Heart left ventricle (tissue), 16 donors: Measurements from ENCODE around the gene HSPA14. TPM values are rescaled to one million over a fixed set of nuclear protein-coding genes. Genes with fewer than 3 reads are reported as not detected.

Experiments used
- ATAC-seq, 4 donors: fragments of 200-7000 bp; cut with Tn5 transposase; one replicate each; pipeline ENCODE4 v1.9.1; 2020 to 2022; ENCODE audit warnings: moderate library complexity in 4 of 4, mild to moderate bottlenecking in 3 of 4, moderate number of reproducible peaks in 1 of 4
- DNase-seq, 5 donors: peaks; one replicate each; pipeline ENCODE4 v3.0.0-alpha.2; 2020
- H3K27ac ChIP-seq, 12 donors: fragments of 200-600 bp; sonication (generic) in 4 of 12; one replicate each; pipeline versions ENCODE4 v1.5.0 to v1.8.0; 2016 to 2022; ENCODE audit warnings: mild to moderate bottlenecking in 2 of 12
- H3K27me3 ChIP-seq, 9 donors: fragments of 200-600 bp; sonication (generic) in 2 of 9; one replicate each; pipeline versions ENCODE4 v1.5.1 to v1.8.0; 2016 to 2022; ENCODE audit warnings: mild to moderate bottlenecking in 3 of 9
- H3K36me3 ChIP-seq, 9 donors: fragments of 200-600 bp; sonication (generic) in 2 of 9; one replicate each; pipeline versions ENCODE4 v1.5.0 to v1.8.0; 2018 to 2022; ENCODE audit warnings: mild to moderate bottlenecking in 2 of 9
- H3K4me1 ChIP-seq, 12 donors: fragments of 200-600 bp; sonication (generic) in 4 of 12; one replicate each; pipeline versions ENCODE4 v1.5.0 to v1.8.0; 2016 to 2022; ENCODE audit warnings: mild to moderate bottlenecking in 3 of 12
- H3K4me3 ChIP-seq, 12 donors: fragments of 200-600 bp; sonication (generic) in 4 of 12; one replicate each; pipeline versions ENCODE4 v1.5.0 to v1.8.0; 2017 to 2022; ENCODE audit warnings: mild to moderate bottlenecking in 9 of 12, moderate library complexity in 4 of 12
- H3K9me3 ChIP-seq, 12 donors: fragments of 200-600 bp; sonication (generic) in 4 of 12; one replicate each; pipeline versions ENCODE4 v1.5.0 to v1.8.0; 2016 to 2022; ENCODE audit warnings: mild to moderate bottlenecking in 1 of 12
- CTCF ChIP-seq, 12 donors: fragments of 200-600 bp; sonication (generic) in 4 of 12; IDR thresholded peaks; one replicate each; pipeline versions ENCODE4 v1.5.0 to v1.8.0; 2018 to 2022; ENCODE audit warnings: antibody characterized with exemption in 12 of 12, mild to moderate bottlenecking in 5 of 12
- POLR2A ChIP-seq, 2 donors: fragments of 450-650 bp; IDR thresholded peaks; one replicate each; pipeline ENCODE4 v1.6.1; 2017; ENCODE audit warnings: antibody characterized with exemption in 2 of 2, mild to moderate bottlenecking in 2 of 2, moderate library complexity in 2 of 2
- WGBS, 4 donors: extraction: QIAGEN DNeasy Blood & Tissue Kit in 2 of 4; methylation state at CpG; one replicate each; pipeline versions ENCODE4 v1.1.5 to v1.1.7; 2013 to 2018; 5-methylcytosine and 5-hydroxymethylcytosine counted together
- intact Hi-C, 10 donors: fragments of 100-400 bp; cut with DNase I; formaldehyde crosslinking; loops; one replicate each; pipeline versions ENCODE4 v1.11.1 to v1.14.2; 2022
- polyA plus RNA-seq, 2 donors: library from polyadenylated mRNA; stranded (reverse); fragments of 200-250 nt; gene quantifications; one replicate each; pipeline ENCODE4 v1.2.3, GENCODE V29; 2013
- total RNA-seq, 9 donors: library from RNA; depleted of rRNA in 2 of 9; stranded (reverse); fragments of >200 nt in 2 of 9; fragmentation: NEBNext Ultra II Directional in 3 of 9; extraction: Animal tissue kit (Norgen Biotek cat#: 25700) in 3 of 9; gene quantifications; one replicate each; pipeline versions ENCODE4 v1.1.0 to v1.2.4, GENCODE V29; 2016 to 2023
- donor health status: ischemic (EF 13 %, LVEDD 7.1; RV severe dilation, severe dysfunction).
- donor health status: healthy with polysubstance abuse.
- donor health status: DM: no; HTN: yes; CAD: no.
- donor health status: DM: no; HTN: no; CAD: no.
- donor health status: ischemic (EF 25% LVEDD 6.9; RV normal size, moderate dysfunction).
- donor health status: ischemic (EF 25% LVEDD 5.7; RV mildly dilated, moderate dysfunction).
- donor health status: healthy.
- donor health status: DM: yes; HTN: yes; CAD: no.
- donor health status: ischemic (EF 35%, LVEDD 5.7; RV mildly dilated, moderate dysfunction).
- donor health status: nonischemic (EF 11% LVEDD 7.7; RV severe dilation, severe dysfunction).
- donor health status: DM: yes; HTN: yes; CAD: no.
- donor health status: PGD.
- donor health status: ischemic (EF 29% LVEDD 5.4; RV normal size, mild dysfunction).
- donor health status: nonischemic (EF 23%, LVEDD 6.1; RV moderate dilation, normal function).

Gene HSPA14
- total and polyA plus RNA-seq, 11 donors, result 6.2 to 16.9 (median 8.3) TPM

DNA sequence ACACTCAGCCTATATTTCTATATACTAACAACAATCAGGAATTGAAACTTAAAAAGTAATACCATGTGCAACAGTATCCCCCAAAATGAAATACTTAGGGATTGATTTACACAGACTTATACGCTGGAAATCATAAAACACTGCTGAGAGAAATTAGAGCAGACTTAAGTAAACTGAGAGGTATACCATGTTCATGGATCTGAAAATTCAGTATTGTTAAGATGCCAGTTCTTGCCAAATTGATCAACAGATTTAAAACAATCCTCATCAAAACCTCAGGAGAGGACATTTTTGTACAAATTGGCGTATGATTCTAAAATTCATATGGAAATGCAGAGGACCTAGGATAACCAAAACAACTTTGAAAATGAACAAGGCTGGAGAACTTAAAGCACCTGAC, 78.5 kb downstream of the HSPA14 start:
- DNase-seq (no peak), ATAC-seq (no peak)
- H3K27me3 ChIP-seq, result no peaks in the 10 kb centered on the region
- no peak overlapping the region for H3K4me3 ChIP-seq
- intact Hi-C loops, result no loop called here
- TF ChIP-seq CTCF (IDR thresholded peaks at IDR 0.05) (no peak), POLR2A (IDR thresholded peaks at IDR 0.05) (no peak)
- H3K4me1 ChIP-seq, result peaks cover 0 to 5% (median 0%) of the 10 kb centered on the region in 12 donors
- H3K9me3 ChIP-seq, result peaks cover 0 to 30% (median 23%) of the 10 kb centered on the region in 12 donors
- H3K27ac ChIP-seq, result no peak overlapping the region
- peaks cover 0 to 90% (median 68%) of the 10 kb centered on the region in 9 donors for H3K36me3 ChIP-seq
- WGBS, 4 donors, result 95 to 99% (median 98%) methylated on average over 2 of the region's 2 CpGs

GRCh38 chr10:14917827-14918226, 79.7 kb downstream of the HSPA14 start:
- Histone ChIP-seq H3K4me1 (peaks cover 0 to 5% (median 0%) of the 10 kb centered on the region in 12 donors), H3K36me3 (peaks cover 0 to 93% (median 74%) of the 10 kb centered on the region in 9 donors), H3K9me3 (peaks cover 0 to 30% (median 23%) of the 10 kb centered on the region in 12 donors), H3K27me3 (no peaks in the 10 kb centered on the region), H3K4me3 (no peak overlapping the region), H3K27ac (no peak overlapping the region)
- TF ChIP-seq POLR2A (IDR thresholded peaks at IDR 0.05), result no peak
- TF ChIP-seq CTCF (IDR thresholded peaks at IDR 0.05), result no peak
- no peak for ATAC-seq
- 96 to 99% (median 97%) methylated on average over 3 of the region's 3 CpGs for WGBS, 4 donors
- intact Hi-C loops, result no loop called here
- no peak for DNase-seq

DNA sequence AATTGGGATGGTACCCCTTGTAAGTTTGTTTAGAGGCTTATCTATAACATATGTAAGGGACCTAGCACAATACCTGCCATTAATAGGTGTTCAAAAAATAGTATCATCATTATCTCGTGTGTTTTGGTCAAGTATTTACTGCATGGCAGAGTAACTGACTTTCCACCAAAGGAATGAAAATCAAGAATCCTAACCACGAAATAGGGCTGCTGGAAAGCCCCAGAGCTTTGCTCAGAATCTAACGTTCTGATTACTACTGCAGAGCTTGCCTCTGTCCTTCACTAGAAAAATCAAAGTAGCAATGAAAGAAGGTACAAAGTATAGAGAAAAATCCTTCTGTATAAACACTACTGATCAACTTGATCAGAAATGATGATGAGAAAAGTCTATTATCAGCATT, 80.9 kb downstream of the HSPA14 start:
- ATAC-seq, result no peak
- DNase-seq, result no peak
- H3K27me3 ChIP-seq, result no peaks in the 10 kb centered on the region
- intact Hi-C loops, result no loop called here
- TF ChIP-seq CTCF (IDR thresholded peaks at IDR 0.05) (no peak), POLR2A (IDR thresholded peaks at IDR 0.05) (no peak)
- no peak overlapping the region for H3K27ac ChIP-seq
- H3K9me3 ChIP-seq, result peaks cover 0 to 30% (median 23%) of the 10 kb centered on the region in 12 donors
- H3K4me3 ChIP-seq, result no peak overlapping the region
- peaks cover 0 to 94% (median 78%) of the 10 kb centered on the region in 9 donors for H3K36me3 ChIP-seq
- WGBS, 4 donors, result 78 to 94% (median 92%) methylated on average over 3 of the region's 3 CpGs
- H3K4me1 ChIP-seq, result peaks cover 0 to 5% (median 0%) of the 10 kb centered on the region in 12 donors

Other genes with a start within 250 kb of the HSPA14 start
- gene FAM107B, start 63.4 kb upstream of the HSPA14 start, total RNA-seq, result 10 to 100 TPM in 2 of 9 donors, 1 to 10 TPM in 7; 1.9 to 27.6 (median 5.4) TPM
- 1 to 10 TPM; 2.1 to 3.2 TPM for gene FAM107B, start 63.4 kb upstream of the HSPA14 start, polyA plus RNA-seq
- 1 to 10 TPM; 1.7 to 5.4 (median 4.1) TPM for gene CDNF, start 269 bp upstream of the HSPA14 start, total RNA-seq
- gene CDNF, start 269 bp upstream of the HSPA14 start, polyA plus RNA-seq, result 1 to 10 TPM in 1 of 2 donors, under 1 TPM in 1; 0.61 to 2.8 TPM
- gene MSANTD7, start within 50 bp of the HSPA14 start, total RNA-seq, result 1 to 10 TPM; 4.5 to 8.1 (median 5.6) TPM
- gene MSANTD7, start within 50 bp of the HSPA14 start, polyA plus RNA-seq, result 1 to 10 TPM; 1.3 to 5.6 TPM
- gene SUV39H2, start 40.6 kb downstream of the HSPA14 start, total RNA-seq, result 1 to 10 TPM; 1.3 to 8.4 (median 5.5) TPM
- gene SUV39H2, start 40.6 kb downstream of the HSPA14 start, polyA plus RNA-seq, result 1 to 10 TPM; 1.7 to 3.2 TPM
- 1 to 10 TPM; 2.5 to 9.6 (median 5.3) TPM for gene DCLRE1C, start 115.8 kb downstream of the HSPA14 start, total RNA-seq
- gene DCLRE1C, start 115.8 kb downstream of the HSPA14 start, polyA plus RNA-seq, result 1 to 10 TPM; 2.0 to 5.9 TPM
- under 1 TPM in 1 of 9 donors, not detected in 8; 0.85 TPM for gene MEIG1, start 121.1 kb downstream of the HSPA14 start, total RNA-seq
- gene MEIG1, start 121.1 kb downstream of the HSPA14 start, polyA plus RNA-seq, result not detected
- gene OLAH, start 205.6 kb downstream of the HSPA14 start, total RNA-seq, result under 1 TPM in 1 of 9 donors, not detected in 8; 0.44 TPM
- under 1 TPM in 1 of 2 donors, not detected in 1; 0.54 TPM for gene OLAH, start 205.6 kb downstream of the HSPA14 start, polyA plus RNA-seq